Ecto neural progenitor cell (in vitro differentiated cells): Measurements from ENCODE around the gene POLG.
A peak's percentile ranks its signal among the peaks of the same experiment; 100 is the strongest.

Source experiments
- DNase-seq: peaks from one replicate; pipeline ENCODE4 v3.0.0-alpha.2; 2018; ENCODE audit warnings: low spot score

The POLG gene

DNA sequence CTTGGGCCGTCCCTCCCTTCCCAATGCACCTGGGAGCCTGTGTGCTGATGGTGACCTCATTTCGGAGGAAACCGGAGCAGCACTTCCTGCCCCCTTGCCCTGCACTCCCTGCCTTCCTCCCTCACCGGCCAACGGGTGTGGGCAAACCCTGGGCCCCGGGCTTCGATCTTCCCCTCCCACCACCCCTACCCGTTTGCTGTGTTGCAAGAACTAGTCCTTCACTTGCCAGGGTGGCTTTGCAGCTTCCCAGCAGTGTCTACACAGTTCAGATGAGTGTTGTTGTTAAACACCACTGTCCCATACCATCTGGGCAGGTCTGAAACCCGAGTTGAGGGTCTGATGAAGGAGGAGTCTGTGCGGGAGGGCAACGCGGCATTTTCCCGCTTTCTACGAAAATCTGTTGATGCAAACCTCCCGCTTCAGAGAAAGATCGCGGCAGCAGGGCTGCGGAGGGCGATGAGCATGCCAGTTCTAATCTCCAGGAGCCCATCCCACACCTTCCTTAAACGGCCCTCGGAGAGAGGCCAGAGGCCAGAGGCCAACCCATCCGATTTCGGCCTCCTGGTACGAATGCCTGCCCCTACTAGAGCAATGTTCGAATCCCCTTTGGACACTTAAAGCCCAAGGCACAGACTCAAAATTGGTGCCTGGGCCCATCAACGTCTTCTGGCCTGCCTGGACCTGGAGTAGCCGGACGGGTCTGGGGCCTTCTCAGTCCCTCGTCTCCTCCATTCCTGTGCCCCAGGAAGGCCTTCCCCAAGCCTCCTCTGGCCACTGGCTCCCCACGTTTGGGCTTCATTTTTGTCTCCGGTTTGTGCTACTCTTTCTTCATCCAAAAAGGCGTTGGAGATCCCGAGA lies 35.7 kb upstream of the POLG start:
- no peak for DNase-seq

DNA sequence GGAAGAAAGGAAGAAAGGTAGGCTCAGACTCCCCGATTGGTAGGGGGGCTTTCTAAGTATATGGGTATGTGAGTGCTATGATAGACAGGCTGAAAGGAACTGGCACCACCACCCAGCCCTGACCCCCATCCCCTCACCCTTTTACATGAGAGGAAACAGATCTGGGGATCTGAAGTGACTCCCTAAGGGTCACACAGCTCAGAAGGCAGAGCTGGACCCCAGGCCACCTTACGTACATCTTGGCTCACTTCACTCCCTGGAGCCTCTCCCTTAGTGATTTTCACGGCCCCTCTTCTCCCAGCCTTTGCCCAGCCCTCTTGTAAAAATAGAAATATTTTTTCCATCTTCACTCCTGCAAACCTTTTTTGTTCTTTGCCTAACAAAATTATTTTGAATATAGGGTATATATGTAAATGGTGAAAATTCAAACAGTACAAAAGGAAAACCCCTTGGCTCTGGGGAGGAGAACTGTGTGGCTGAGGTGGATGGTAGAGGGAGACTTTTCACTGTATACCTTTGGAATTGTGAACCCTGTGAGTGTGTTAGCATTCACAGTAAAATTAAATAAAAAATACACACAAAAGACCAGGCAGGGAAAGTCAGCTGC lies 34.8 kb upstream of the POLG start:
- no peak for DNase-seq

DNA sequence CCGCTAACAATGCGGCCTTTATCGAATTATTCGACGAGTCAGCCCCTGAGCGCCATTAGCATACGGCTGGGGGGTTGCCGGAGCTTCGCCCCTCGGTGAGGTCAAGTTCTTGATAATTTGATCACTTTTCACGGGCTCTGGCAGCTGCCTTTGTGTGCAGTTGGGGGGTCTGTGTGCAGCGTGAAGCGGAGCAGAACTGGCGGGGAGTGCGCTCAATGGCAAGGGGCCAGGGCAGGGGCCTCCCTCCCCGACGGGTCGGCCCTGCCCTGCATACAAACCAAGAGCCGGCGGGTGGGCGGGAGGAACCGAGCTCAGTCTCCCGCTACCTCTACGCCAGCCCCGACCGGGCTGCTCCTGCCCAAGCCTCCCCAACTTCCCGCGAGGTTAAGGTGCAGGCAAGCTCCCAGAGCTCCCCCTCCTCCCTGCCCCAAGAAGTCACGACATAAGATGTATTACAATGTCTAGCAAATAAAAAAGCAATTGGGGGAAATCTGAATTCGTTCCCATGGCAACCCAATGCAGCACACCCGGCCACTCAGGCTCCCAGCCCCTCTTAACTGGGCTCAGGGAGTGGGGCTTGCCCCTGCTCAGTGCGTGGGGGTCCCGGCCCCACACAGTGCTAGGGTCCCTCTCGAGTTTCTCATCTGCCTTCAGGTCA lies 34.1 kb upstream of the POLG start:
- DNase-seq = no peak

DNA sequence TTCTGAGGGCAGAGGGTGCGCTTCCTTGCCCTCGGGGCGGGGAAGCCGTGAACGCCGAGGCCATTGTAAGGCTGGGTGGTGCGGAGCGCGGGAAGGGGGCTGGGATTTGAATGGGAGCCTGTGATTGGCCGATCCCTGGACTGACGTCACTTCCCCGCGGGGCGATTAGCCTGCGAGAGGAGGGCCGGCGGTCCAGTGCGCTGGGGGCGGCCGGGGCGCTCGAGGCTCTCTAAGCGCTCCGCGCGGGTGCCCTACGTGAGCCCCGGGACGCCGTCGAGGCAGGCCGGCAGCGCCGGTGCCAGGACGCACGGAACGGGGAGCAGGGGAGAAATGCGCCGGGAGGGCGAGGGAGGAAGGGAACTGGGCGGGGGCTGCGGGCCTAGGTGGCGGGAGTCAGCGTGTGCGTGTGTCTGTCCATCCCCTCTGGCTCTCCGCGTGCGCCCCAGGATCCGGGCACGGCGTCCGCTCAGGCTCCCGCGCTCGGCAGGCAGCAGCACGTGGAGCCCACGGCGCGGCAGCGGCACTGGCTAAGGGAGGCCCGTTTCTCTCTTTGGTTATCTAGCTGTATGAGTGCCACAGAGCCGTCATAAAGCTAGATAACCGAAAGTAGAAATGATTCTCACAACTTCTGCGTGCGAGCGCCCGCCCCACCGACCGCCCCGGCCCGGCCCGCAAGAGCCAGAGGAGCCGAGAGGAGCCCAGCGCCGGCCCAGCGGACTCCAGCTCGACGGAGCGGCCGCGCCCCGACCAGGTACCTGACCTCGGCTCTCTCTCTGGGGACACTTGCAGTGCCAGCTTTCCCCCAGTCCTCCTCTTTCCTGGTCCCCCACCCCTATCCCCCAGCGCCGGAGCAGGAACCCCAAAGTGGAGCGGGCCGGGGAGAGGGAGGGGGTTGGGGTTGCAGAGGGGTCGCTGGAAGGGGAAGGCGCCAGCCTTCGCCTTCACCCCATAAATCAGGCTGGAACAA lies 33.1 kb upstream of the POLG start:
- peak; percentile 85 for DNase-seq

DNA sequence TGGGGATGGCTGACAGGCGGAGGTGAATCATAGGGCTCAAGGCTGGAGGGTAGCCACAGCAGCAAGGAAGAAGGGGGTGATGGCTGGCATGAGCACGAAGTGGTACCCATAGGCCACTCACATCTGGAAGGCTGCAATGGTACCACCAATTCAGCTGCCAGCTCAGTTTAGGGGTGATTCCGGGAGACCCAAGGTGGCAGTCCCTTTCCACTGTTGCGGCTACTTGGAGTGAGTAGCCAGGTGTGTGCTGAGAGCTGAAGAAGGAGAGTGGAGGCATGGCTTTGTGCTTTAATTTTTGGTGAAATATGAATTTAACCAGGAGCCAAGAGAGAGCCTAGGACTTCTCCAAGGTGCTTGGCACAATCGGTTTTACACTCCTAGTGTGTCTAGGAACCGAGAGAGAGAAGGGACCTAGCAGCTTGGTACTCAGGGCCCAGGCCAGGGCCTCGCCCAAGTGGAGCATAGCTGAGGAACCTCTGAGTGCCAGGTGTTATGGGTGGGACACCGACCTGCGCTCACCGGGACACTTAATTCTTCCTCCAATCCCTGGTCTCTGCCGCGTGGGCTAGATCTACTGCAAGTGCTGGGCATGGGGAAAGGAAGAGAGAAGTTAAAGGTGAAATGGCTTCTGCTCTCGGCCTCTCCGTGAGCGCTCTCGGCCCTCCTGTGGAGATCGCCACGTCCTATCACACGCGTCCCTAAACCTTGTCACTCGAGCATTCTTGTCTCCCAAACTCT lies 32.2 kb upstream of the POLG start:
- DNase-seq = no peak

DNA sequence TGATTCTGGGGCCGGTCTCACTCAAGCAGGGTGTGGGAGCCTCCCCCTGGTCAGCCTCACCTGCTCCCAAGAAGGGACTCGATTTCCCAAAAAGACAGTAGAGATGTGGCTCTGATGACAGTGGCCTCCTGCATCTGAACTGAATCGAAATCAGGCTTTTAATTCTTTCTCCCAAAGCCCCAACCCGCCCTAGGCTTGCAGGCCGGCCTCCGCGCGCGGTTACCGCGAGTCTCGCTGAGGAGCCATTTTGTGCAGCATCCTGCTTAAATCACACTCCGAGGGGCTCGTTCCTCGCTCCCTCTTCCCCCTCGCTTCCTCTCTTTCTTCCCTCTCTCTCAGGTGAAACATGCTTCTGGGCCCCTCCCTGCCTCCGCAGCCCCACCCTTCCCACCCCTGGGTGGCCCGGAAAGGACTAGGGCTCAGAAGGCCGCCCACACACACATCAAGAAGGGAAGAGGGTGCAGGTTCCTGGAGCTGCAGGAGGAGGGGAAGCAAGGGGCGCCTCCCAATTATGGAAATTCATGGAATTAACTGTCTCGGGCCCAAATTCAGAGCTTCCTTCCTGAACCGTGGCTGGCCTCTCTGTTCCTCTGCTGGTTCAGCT lies 30.9 kb upstream of the POLG start:
- DNase-seq = no peak

DNA sequence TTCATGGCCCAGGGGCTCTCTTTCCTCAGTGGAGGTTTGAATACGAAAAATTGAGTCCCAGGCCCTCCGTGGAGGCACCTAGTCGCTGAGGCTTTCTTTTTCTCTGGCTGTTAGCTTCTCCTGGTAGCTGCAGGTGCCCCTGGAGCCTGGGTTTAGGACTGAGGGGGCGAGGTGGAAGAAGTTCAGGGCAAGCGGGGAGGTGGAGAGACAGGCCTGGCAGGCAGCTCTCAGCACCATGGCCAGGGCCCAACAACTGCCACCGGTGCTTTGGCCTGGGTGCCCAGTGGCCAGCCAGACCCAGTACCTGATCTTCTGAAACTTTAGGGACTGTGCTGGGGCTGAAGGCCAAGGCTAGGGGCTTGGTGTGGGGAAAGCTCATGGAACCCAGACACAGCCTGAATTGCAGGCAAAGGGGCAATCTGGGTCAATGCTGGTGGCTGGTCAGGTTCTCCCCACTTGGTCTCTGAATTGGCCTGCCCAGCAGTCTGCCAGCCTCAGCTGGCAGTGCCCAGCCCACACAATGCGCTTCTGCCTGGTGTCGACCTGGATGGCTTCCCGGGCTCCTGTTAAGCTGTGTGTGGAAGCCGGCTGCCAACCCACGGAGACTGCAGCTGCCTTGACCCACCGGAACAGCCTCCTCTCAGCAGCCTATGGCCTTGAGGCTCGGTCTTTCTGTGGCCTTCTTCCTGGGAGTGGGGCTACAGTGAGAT lies 30.3 kb upstream of the POLG start:
- no peak for DNase-seq

DNA sequence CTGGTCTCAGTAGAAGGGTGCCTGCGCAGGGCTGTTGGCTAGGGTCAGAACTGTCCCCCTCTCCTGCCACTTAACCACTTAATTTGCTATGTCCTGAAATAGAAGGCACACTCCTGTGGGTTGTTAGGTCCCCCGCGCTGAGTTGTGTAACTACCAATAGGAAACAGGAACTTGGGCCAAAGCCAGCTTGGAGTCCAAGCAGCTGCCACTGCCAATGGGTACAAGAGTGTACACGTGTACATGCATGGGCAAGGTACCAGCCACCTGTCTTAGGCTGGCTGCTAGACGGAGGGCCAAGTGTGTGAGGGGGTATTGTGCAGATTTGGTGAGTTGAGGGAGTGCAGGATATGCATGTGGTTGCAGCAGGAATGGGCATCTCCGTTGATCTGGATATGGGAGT lies 29.7 kb upstream of the POLG start:
- no peak for DNase-seq

DNA sequence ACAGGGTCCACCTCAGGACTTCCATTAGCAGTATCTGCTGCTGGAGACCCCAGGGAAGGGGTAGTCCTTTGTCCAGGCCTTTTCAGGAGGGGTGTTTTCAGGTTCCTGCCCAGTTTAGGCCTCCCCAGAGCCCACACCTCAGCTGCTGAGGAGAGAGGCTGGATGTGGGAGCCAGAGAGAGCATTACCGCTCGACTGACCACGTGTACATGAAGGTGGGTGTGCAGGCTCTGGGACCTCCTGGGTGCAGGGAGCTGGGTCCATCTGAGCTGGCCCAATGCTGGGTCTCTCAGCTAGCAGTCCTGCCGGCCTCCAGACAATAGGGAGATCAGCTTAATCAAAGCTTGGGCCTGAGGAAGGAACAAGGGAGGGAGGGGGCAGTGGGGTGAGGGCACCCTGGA lies 29.1 kb upstream of the POLG start:
- DNase-seq = no peak

DNA sequence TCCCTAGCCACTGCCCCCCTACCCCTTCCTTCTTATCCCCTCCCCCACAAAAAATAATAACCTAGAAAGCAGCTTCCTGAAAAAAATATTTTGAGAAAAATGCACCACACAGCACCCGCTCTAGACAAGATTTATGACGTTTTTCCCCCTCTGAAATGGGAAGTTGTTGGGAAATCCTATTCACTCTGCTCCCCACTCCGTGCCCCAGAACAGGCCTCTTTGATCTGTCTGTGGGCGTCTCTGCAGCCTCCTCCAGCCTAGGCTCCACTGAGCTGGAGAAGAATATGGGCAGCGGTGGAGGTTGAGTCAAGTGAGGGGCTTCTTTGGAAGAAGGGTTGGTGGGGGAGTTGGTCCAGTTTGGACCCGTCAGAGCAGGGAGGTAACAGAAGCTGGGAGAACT lies 28.5 kb upstream of the POLG start:
- no peak for DNase-seq

DNA sequence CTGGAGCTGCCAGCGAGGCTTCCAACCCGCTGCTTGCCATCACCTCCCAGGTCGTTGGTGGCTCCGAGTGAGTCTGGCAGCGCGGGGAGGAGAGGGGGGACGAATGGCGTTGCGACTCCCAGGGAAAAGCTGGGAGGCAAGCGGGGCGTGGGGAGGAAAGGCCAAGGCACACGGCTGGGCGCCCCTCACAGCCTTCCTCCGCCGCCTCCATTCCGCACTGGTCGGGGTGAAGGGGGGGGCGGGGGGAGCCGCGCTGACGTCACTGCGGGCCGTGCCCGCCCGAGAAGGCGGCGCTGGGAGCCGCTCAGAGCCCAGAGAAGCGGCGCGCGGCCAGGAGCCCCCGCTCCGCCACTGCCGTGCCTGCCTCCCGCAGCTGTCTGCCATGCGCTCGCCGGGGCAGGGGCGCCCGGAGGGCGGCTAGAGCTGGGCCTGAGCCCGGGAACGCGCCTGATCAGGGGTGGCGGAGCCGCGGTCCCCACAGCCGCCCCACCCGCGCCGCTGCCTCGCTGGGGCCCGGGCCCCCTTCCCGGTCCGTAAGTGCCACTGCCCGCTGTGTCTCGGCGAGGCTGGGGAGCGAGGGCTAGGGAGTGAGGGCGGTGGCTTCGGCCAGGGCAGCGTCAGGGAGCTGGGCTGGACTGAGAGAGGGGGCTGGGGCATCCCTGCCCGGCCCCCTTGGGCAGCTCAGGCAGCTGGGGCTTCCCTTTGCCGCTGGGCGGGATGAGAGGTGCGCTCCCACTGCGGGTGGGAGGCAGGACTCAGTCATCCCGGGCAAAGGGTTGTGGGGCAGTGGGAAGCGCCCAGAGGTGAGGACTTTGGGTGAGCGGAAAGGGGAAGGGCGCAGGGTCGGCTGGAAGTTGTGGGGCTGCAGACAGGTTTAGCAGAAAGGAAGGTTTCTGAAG lies 27.8 kb upstream of the POLG start:
- DNase-seq = no peak

DNA sequence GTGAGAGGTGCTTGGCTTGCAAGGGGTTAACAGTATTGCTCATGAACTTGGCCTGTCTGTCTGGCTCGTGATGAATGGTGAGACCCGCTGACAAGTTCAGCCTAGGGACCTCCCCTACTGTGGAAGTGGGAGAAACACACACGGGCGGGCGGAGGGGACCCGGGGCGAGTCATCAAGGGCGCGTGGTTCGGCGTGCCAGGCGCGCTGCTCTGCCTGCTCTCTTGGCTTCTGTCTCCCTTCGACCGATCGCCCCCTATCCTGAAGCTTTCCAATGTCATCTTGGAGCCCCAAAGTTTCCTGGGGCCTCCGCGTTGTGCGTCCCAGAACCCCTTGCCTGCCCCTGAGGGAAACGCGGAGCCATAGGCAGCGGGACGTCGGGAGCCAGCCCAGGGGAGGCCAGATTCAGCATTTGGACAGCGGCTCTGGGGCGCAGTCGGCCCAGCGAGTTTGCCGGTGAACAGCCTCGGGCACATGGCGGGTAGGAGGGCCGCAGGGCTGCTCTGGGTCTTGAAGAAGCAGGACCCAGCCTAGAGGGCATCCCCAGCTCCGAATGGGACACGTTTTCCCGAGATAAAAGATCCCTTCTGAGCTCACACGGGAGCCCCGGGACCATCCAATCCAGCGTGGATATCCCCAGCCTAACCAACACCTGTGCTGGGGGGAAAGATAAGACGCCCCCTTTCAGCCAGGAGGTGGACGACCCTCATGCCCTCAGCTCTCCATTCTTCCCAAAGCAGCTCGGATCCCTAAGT lies 27.0 kb upstream of the POLG start:
- DNase-seq = peak; percentile 90

DNA sequence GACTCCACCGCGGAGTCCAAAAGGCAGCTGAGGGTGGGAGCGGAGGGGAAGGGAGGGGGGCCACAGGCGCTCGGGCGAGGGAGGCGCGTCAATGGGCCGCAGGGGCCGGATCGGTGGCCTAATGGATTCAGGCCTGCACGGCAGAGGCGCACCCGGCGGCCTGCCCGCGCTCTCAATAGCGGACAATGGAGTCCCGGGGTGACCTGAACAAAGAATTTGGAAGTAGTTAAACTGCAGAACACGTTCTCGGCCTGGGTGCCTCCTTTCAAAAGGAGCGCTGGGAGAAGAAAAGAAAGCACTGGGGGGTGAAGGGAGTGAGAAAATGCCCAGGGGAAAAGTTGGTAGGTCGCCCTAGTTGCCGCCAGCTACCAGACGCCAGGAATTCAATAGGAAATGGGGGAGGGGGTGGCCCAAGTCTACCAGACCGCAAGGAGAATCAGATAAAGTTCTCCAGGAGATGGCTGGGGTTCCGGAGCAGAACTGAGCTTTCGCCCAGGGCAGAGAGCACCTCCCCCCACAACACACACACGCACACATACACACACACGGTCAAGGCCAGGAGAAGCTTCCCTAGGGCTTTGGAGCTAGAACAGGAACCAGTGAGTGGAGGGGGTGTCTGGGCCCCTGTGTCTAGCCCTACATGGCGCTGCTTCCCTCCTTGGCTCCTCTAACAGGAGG lies 25.8 kb upstream of the POLG start:
- no peak for DNase-seq

DNA sequence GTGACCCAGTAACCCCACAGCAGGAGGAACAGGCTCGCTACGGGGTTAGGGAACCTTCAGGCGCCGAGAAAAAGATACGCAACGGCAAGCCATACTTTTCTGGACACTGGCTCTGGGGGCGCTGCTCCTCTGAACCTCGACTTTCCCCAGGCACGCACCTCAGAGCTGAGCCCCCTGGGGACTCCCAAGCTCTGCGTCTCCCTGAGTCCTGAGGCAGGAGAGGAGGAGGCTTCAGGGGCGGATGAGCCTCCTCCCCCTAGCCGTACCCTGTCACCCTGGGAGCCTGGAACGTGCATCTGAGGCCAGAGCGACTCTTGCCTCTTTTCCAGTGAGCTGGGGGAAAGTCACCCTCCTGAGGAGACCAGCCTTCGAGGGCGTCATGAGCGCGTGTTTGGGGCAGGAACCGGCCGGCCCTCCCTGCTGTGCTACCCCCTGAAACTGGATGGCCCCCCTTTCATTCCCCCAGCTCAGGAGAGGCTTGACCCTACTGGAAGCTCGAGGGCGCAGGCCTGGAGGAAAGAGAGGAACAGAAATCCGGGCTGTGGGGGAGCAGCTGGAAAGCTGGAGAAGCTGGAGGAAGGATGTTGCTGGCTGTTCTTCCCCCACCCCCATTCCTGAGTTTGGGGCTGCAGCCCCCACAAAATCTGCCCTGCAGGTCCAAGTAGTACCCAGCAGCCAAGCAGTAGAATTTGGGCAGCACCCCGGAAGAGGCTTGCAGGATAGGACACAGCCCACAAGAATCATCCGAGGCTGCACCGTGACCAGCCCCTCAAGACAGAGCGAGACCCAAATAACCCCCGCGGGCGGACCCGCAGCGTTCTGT lies 25.1 kb upstream of the POLG start:
- DNase-seq = no peak

DNA sequence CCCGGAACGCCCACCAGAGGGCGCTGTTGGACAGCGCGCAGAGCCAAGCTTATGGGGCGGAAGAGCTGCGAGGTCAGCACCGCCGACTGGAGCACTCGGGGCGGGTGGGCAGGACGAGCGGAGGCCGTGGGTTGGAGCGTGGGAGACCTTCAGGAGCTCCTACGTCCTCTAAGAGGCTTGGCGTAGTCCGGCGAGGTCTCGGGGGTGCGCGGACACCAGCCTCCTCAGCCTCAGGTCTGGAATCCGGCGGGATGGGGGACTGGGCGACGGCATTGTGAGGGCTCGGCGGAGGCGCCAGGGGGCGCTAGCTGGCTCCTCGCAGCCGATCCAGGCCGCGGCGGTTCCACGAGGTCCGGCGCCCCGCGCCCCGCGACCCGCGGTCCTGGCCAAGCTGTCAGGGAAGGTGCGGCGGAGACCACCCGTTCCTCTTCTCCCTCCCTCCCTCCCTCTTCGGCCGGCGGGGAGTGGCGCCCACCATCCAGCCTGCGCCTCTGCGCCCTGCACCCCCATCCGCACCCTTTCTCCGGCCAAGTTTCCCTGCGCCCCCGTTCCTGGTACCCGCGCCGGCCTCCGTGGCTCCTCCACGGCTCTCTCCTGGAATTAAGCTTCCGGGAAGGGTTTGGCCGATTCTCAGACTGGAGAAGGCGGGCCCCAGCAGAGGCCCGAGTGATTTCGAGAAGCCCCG lies 24.3 kb upstream of the POLG start:
- DNase-seq = peak; percentile 91

DNA sequence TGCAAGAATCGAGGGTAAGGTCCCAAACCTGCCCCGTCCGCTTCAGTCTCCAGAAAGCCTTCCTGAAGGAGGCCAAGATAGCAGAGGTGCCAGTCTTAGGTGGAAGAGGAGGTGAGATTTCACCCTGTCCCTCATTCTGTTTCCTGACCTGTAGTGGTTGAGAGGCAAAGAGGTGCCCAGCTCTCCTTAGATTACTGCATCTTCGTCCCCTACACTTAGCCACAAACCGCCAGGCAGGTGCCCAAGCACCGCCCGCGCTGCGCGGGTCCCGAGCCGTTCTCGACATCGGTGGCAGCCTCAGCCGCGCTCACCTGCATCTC lies 23.8 kb upstream of the POLG start:
- no peak for DNase-seq
